ENCODE results near the gene BCL2L2. TPM values are rescaled to one million over a fixed set of nuclear protein-coding genes. Genes with fewer than 3 reads are reported as not detected.

BCL2L2 gene
- total RNA-seq, 1 donor from 2014 or later: 11.8 TPM

- H3K36me3 Mint-ChIP-seq (ENCODE audit: low read depth): peaks cover 2% of the 10 kb centered on the region
- intact Hi-C loops (cut with micrococcal nuclease): no loop called here
- peaks cover 6% of the 10 kb centered on the region for H3K9me3 Mint-ChIP-seq
- H3K4me3 Mint-ChIP-seq: no peak overlapping the region
- DNase-seq (no peak), ATAC-seq (ENCODE audit: low read depth) (no peak)
- H3K4me1 Mint-ChIP-seq: no peaks in the 10 kb centered on the region
- ChIA-PET POLR2A (no interaction called here), CTCF (no interaction called here)
- no peak for TF ChIP-seq CTCF (IDR thresholded peaks at IDR 0.05)
- H3K27ac Mint-ChIP-seq: no peak overlapping the region
- peaks cover 39% of the 10 kb centered on the region for H3K27me3 Mint-ChIP-seq
Measured at GRCh38 chr14:23339506-23340268, 33.1 kb downstream of the BCL2L2 start.

- ATAC-seq (ENCODE audit: low read depth) (no peak), DNase-seq (no peak)
- no peak for TF ChIP-seq CTCF (IDR thresholded peaks at IDR 0.05)
- H3K9me3 Mint-ChIP-seq: peaks cover 6% of the 10 kb centered on the region
- no peak overlapping the region for H3K4me3 Mint-ChIP-seq
- H3K27me3 Mint-ChIP-seq: peaks cover 26% of the 10 kb centered on the region
- intact Hi-C loops (cut with micrococcal nuclease): no loop called here
- H3K36me3 Mint-ChIP-seq (ENCODE audit: low read depth): peaks cover 2% of the 10 kb centered on the region
- H3K4me1 Mint-ChIP-seq: no peaks in the 10 kb centered on the region
- ChIA-PET POLR2A (no interaction called here), CTCF (no interaction called here)
- H3K27ac Mint-ChIP-seq: no peak overlapping the region
Measured at GRCh38 chr14:23344481-23344880, 37.8 kb downstream of the BCL2L2 start.

- H3K4me1 Mint-ChIP-seq: peaks cover 2% of the 10 kb centered on the region
- TF ChIP-seq CTCF (IDR thresholded peaks at IDR 0.05): no peak
- CTCF ChIA-PET: no interaction called here
- intact Hi-C loops (cut with micrococcal nuclease): no loop called here
- no peaks in the 10 kb centered on the region for H3K9me3 Mint-ChIP-seq
- no peak overlapping the region for H3K27ac Mint-ChIP-seq
- H3K36me3 Mint-ChIP-seq (ENCODE audit: low read depth): no peaks in the 10 kb centered on the region
- no peak overlapping the region for H3K4me3 Mint-ChIP-seq
- POLR2A ChIA-PET: no interaction called here
- no peak for ATAC-seq (ENCODE audit: low read depth)
- DNase-seq: no peak
- peaks cover 38% of the 10 kb centered on the region for H3K27me3 Mint-ChIP-seq
Measured at GRCh38 chr14:23345987-23346692, 39.5 kb downstream of the BCL2L2 start.

DNA sequence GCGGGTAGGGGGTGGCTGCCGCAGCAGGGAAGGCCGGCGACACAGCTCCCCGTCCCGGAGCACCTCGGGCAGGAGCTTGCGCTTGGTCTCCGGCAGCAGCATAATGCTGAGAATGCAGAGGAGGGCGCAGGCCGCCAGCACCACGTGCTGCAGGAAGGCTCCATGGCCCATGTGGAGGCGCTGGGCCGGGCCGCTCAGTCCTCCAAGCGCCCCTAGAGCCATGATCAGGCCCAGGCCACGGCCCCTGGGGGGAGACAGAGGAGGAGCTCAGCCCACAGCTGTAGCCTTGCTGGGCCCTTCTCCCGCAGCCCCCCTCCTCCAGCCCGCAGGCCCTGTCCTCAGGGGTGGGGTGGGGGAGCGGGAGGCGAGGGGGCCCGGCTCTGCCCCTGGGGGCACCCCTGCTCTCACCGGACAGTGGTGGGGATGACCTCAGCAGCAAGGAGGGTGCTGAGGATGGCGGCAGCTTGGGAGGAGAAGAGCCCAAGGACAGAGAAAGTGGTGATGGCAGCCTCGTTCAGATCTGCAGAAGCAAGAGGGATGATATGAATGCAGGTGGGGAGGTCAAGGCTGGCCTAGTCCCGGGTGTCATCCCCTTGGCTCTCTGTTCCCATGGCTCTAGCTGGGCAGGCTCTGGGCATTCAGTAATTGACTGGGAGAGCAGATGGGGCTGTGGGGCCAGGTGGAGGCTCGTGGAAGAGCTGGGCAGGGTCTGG is 40.2 kb downstream of the BCL2L2 start:
- H3K27me3 Mint-ChIP-seq: peaks cover 41% of the 10 kb centered on the region
- H3K4me3 Mint-ChIP-seq: no peak overlapping the region
- H3K9me3 Mint-ChIP-seq: no peaks in the 10 kb centered on the region
- POLR2A ChIA-PET: no interaction called here
- ATAC-seq (ENCODE audit: low read depth) (no peak), DNase-seq (no peak)
- no peaks in the 10 kb centered on the region for H3K36me3 Mint-ChIP-seq (ENCODE audit: low read depth)
- TF ChIP-seq CTCF (IDR thresholded peaks at IDR 0.05): no peak
- no peak overlapping the region for H3K27ac Mint-ChIP-seq
- CTCF ChIA-PET: no interaction called here
- intact Hi-C loops (cut with micrococcal nuclease): no loop called here
- peaks cover 4% of the 10 kb centered on the region for H3K4me1 Mint-ChIP-seq
